ENCODE measurements around the gene CDSN. TPM values are rescaled to one million over a fixed set of nuclear protein-coding genes. Genes with fewer than 3 reads are reported as not detected.

Gene CDSN
- total and polyA plus RNA-seq, 2 of the 8 experiments (the other 6 are each of a cell fraction or from before 2014, with no cell fraction given), result not detected

DNA sequence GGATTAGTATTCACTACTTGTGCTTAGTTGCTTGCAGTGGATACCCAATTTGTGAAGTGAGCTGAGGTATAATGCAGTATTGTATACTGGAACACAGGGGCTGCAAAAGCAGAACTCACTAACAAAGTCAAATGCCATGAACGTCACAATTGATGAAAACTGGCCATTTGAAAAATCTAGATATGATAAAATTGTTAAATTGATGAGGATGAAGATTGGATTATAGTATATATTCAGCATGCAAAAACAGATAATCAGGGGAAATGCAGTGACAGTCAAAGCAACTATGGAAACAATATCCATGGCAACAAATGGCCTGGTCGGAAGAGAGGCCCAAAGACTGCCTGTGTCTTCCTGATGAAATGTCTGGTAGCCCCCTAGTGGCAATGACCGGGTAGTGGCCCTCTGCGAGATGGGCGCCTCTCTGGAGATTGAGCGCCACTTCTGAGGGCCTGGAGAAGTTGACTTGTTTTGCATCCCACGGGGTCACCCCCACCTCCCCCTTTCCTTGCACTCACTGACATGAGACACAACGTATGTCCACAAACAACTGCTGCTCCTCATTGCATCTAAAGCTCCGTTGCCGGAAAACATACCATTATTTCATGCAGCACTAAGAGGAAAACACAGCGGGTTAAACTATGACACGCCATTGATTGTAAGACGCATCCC, 51.4 kb downstream of the CDSN start:
- Histone ChIP-seq H2AK5ac (ENCODE audit: low read depth, low read length) (no peak overlapping the region), H2BK5ac (ENCODE audit: low read depth, low read length) (no peak overlapping the region), H2BK15ac (ENCODE audit: low read length) (no peak overlapping the region), H3K23ac (ENCODE audit: insufficient read length) (no peak overlapping the region), H3K27ac (ENCODE audit: low read depth, low read length) (no peak overlapping the region; the same call in 1 of the 2 replicates), H3K18ac (ENCODE audit: extremely low read depth, low read length) (no peak overlapping the region), H3K9ac (replicated peaks in 1 of 4; ENCODE audit: extremely low read depth in 1 of 4, low read depth in 3 of 4, low read length in 3 of 4) (no peak overlapping the region), H3K4me2 (ENCODE audit: insufficient read depth in 1 of 2, low read depth in 2 of 2, low read length in 2 of 2) (no peak overlapping the region; a peak in 1 of 4 replicates), H4K20me1 (replicated peaks in 1 of 2; ENCODE audit: control insufficient read depth in 1 of 2, insufficient read depth in 2 of 2, low read length in 2 of 2) (no peaks in the 10 kb centered on the region), H3K9me3 (ENCODE audit: insufficient read depth in 2 of 2, low read depth in 1 of 2, low read length in 1 of 2) (0 out of 4 replicates have a peak, but pooled peaks cover 0 to 3% of the 10 kb centered on the region in 2 experiments), H3K56ac (replicated peaks; ENCODE audit: insufficient read length, low read depth, low read length) (no peak overlapping the region), H3K4me1 (replicated peaks in 1 of 4; ENCODE audit: control insufficient read depth in 3 of 4, insufficient read depth in 4 of 4, low read length in 3 of 4) (peaks cover 3 to 15% (median 7%) of the 10 kb centered on the region in 4 experiments; a peak in 6 of 7 replicates), H3K23me2 (ENCODE audit: low read depth, low read length) (no peaks in the 10 kb centered on the region), H3K79me1 (ENCODE audit: low read depth, low read length) (no peaks in the 10 kb centered on the region), H3K79me2 (ENCODE audit: control insufficient read depth in 1 of 2, insufficient read depth in 2 of 2, low read length in 2 of 2) (no peaks in the 10 kb centered on the region), H3K4ac (replicated peaks; ENCODE audit: insufficient read length, low read depth, low read length) (no peak overlapping the region), H3K14ac (ENCODE audit: insufficient read length) (no peak overlapping the region), H4K5ac (ENCODE audit: insufficient read length, low read depth, low read length) (no peak overlapping the region), H4K91ac (replicated peaks; ENCODE audit: insufficient read length, low read length) (no peak overlapping the region), H2AFZ (ENCODE audit: low read length) (no peak overlapping the region), H2BK20ac (ENCODE audit: low read length) (no peak overlapping the region), H3K27me3 (replicated peaks in 1 of 4; ENCODE audit: control insufficient read depth in 3 of 4, extremely low read depth in 1 of 4, insufficient read depth in 3 of 4, low read length in 3 of 4) (no peaks in the 10 kb centered on the region), H2BK12ac (ENCODE audit: low read depth, low read length) (no peak overlapping the region), H4K8ac (ENCODE audit: extremely low read depth, insufficient read depth, low read length) (no peak overlapping the region), H3K36me3 (ENCODE audit: control insufficient read depth in 2 of 4, insufficient read depth in 4 of 4, low read length in 3 of 4) (no peaks in the 10 kb centered on the region), H3K4me3 (ENCODE audit: extremely low read depth in 1 of 4, insufficient read depth in 2 of 4, low read depth in 3 of 4, low read length in 4 of 4) (no peak overlapping the region), H2BK120ac (replicated peaks; ENCODE audit: low read depth, low read length) (no peak overlapping the region)
- DNase-seq (ENCODE audit: low read depth in 1 of 2, low spot score in 2 of 2) (peak; percentile 36 to 90), FAIRE-seq (peak; percentile 75)
- ChIA-PET POLR2A (ENCODE audit: partially characterized antibody) (interaction anchor here (0.6 to 3.2 kb wide), 4 partner anchors 9 to 250 kb away, joined by 3 to 17 read pairs (median 4); partner anchors contain the start of gene VARS2), CTCF (ENCODE audit: partially characterized antibody) (interaction anchor here (0.6 to 4.4 kb wide), 43 partner anchors 8 to 970 kb away, joined by 3 to 143 read pairs (median 4); partner anchors contain the start of genes CDSN, DDR1, MUC22 and MUCL3)
- 44% methylated on average over 13 of the region's 13 CpGs; no CpG with 5 or more reads in 1 of the 2 experiments for WGBS, 2 experiments (ENCODE audit: extremely low coverage in 1 of 2, insufficient coverage in 1 of 2, insufficient read length in 1 of 2, insufficient replicate concordance in 2 of 2, low coverage in 1 of 2, low lambda C conversion rate in 2 of 2, missing lambda C conversion rate in 1 of 2)
- no peak for TF ChIP-seq BRCA1 (IDR thresholded peaks at IDR 0.05; ENCODE audit: low read depth, low read length)
- no peak for TF ChIP-seq GTF2F1 (IDR thresholded peaks at IDR 0.05; ENCODE audit: borderline replicate concordance, low read depth, low read length)
- no peak for TF ChIP-seq SIRT6 (IDR thresholded peaks at IDR 0.05; ENCODE audit: low read length)
- TF ChIP-seq CREB1 (IDR thresholded peaks at IDR 0.05), result peak; percentile 47; the same call in 1 of the 2 replicates
- TF ChIP-seq POU5F1 (IDR thresholded peaks at IDR 0.05; ENCODE audit: low read depth, low read length), result no peak
- no peak for TF ChIP-seq TBP (IDR thresholded peaks at IDR 0.05; ENCODE audit: low read depth, low read length)
- no peak for TF ChIP-seq HDAC2 (IDR thresholded peaks at IDR 0.05; ENCODE audit: borderline replicate concordance in 1 of 2, low read depth in 2 of 2, low read length in 2 of 2)
- no peak for TF ChIP-seq CHD1 (IDR thresholded peaks at IDR 0.05; ENCODE audit: low read depth, low read length)
- peak; percentile 44 for TF ChIP-seq NANOG (IDR thresholded peaks at IDR 0.05; ENCODE audit: insufficient read depth, low read depth, low read length, poor library complexity, severe bottlenecking)
- TF ChIP-seq RAD21 (IDR thresholded peaks at IDR 0.05 in 1 of 2, conservative IDR thresholded peaks at IDR 0.05 in 1 of 2; ENCODE audit: low read depth in 2 of 2, low read length in 2 of 2), result peak; percentile 75 to 76
- no peak for TF ChIP-seq MAFK (IDR thresholded peaks at IDR 0.05; ENCODE audit: low read depth, low read length)
- TF ChIP-seq EGR1 (IDR thresholded peaks at IDR 0.05; ENCODE audit: borderline replicate concordance, low read depth, low read length), result no peak
- TF ChIP-seq SP1 (IDR thresholded peaks at IDR 0.05; ENCODE audit: low read depth, low read length), result no peak

Data from H1 (cell line).